Endothelial cell of umbilical vein (primary cell): ENCODE results near the gene MAFF. TPM values are rescaled to one million over a fixed set of nuclear protein-coding genes. Genes with fewer than 3 reads are reported as not detected.

Experiments
- BruUV-seq: library from RNA; stranded (reverse); fragments of 400-500 nt; replicated peaks from 2 replicates; lab custom pipeline; 2021; lab: Mats Ljungman, UMichigan
- CTCF ChIA-PET: fragments of 300-600, 350-600 bp; sonication (Branson Sonifier 250); formaldehyde crosslinking; loops from one replicate; lab custom pipeline; 2021; ENCODE audit warnings: antibody characterized with exemption, inconsistent platforms; lab: Charles Lee
- POLR2A ChIA-PET: fragments of 300-600, 350-600 bp; sonication (Branson Sonifier 250); formaldehyde crosslinking; loops from one replicate; lab custom pipeline; 2021; ENCODE audit warnings: antibody characterized with exemption, inconsistent platforms; lab: Charles Lee
- DNase-seq: peaks from one replicate; pipeline ENCODE4 v3.0.0-alpha.2; 2011; ENCODE audit warnings: low read depth, low spot score
- FAIRE-seq: peaks from 2 replicates; lab custom pipeline; 2011; peaks lifted over from hg19 to GRCh38; lab: Jason Lieb, UNC
- H2AFZ ChIP-seq: 2 replicates; pipeline ENCODE4 v1.6.0; 2012; ENCODE audit warnings: low read depth, low read length, control low read depth, inconsistent platforms
- H3K27ac ChIP-seq: 2 replicates; pipeline ENCODE4 v1.5.1; 2011; ENCODE audit warnings: low read depth, mild to moderate bottlenecking, control low read depth, low read length, moderate library complexity; ENCODE audit not compliant: insufficient read depth
- H3K27me3 ChIP-seq, 2 experiments: 2 replicates each; pipeline versions ENCODE4 v1.6.0 to v1.6.1; 2011; ENCODE audit warnings: low read length in 2 of 2, mixed read lengths in 1 of 2; ENCODE audit not compliant: control insufficient read depth in 2 of 2, insufficient read depth in 2 of 2
- H3K36me3 ChIP-seq, 2 experiments: 2 replicates in 1 of 2; 3 replicates in 1 of 2; pipeline ENCODE4 v1.5.1; 2011; ENCODE audit warnings: low read length in 2 of 2, mild to moderate bottlenecking in 1 of 2, moderate library complexity in 1 of 2; ENCODE audit not compliant: control insufficient read depth in 2 of 2, insufficient read depth in 2 of 2; ENCODE audit errors: extremely low read depth in 1 of 2
- H3K4me1 ChIP-seq: 3 replicates; pipeline ENCODE4 v1.5.1; 2011; ENCODE audit warnings: mild to moderate bottlenecking, low read length; ENCODE audit not compliant: control insufficient read depth, insufficient read depth; ENCODE audit errors: extremely low read depth
- H3K4me2 ChIP-seq: 2 replicates; pipeline ENCODE4 v1.6.1; 2011; ENCODE audit warnings: low read length, control low read depth, mixed read lengths; ENCODE audit not compliant: insufficient read depth
- H3K4me3 ChIP-seq, 3 experiments: fragments of 200-600 bp in 1 of 3; sonication (generic), shearing (Covaris generic) in 1 of 3; replicated peaks in 1 of 3; 2 replicates each; pipeline ENCODE4 v1.5.1; 2011 to 2016; ENCODE audit warnings: control low read depth in 3 of 3, low read length in 3 of 3, mild to moderate bottlenecking in 2 of 3, inconsistent platforms in 1 of 3, low read depth in 1 of 3, moderate library complexity in 1 of 3; ENCODE audit not compliant: insufficient read depth in 1 of 3
- H3K79me2 ChIP-seq: 2 replicates; pipeline ENCODE4 v1.6.0; 2012; ENCODE audit warnings: low read length, inconsistent platforms; ENCODE audit not compliant: control insufficient read depth, insufficient read depth
- H3K9ac ChIP-seq: replicated peaks from 2 replicates; pipeline ENCODE3; 2011; ENCODE audit warnings: low read length, control low read depth; ENCODE audit not compliant: insufficient read depth; ENCODE audit errors: extremely low read depth
- H3K9me1 ChIP-seq: replicated peaks from 3 replicates; pipeline ENCODE4 v1.6.0; 2011; ENCODE audit warnings: mild to moderate bottlenecking, low read length; ENCODE audit not compliant: control insufficient read depth, insufficient read depth; ENCODE audit errors: extremely low read depth
- H3K9me3 ChIP-seq: replicated peaks from 2 replicates; pipeline ENCODE4 v1.5.1; 2012; ENCODE audit warnings: low read length, inconsistent platforms; ENCODE audit not compliant: control insufficient read depth, insufficient read depth
- H4K20me1 ChIP-seq: replicated peaks from 2 replicates; pipeline ENCODE3; 2011; ENCODE audit warnings: mild to moderate bottlenecking, low read length; ENCODE audit not compliant: control insufficient read depth, insufficient read depth; ENCODE audit errors: extremely low read depth
- GATA2 ChIP-seq: IDR thresholded peaks from 2 replicates; pipeline ENCODE4 v1.7.0; 2011; ENCODE audit warnings: low read depth, mild to moderate bottlenecking, moderate library complexity, mixed read lengths, low read length; ENCODE audit not compliant: insufficient read length, insufficient read depth
- JUN ChIP-seq: IDR thresholded peaks from 2 replicates; pipeline ENCODE4 v1.6.1; 2011; ENCODE audit warnings: borderline replicate concordance, low read depth; ENCODE audit not compliant: insufficient read length, insufficient read depth
- POLR2A ChIP-seq: IDR thresholded peaks from 2 replicates; pipeline ENCODE4 v1.6.1; 2012; ENCODE audit warnings: low read depth, mild to moderate bottlenecking, control low read depth, low read length
- POLR2AphosphoS5 ChIP-seq: IDR thresholded peaks from 2 replicates; pipeline ENCODE4 v1.6.1; 2012; ENCODE audit warnings: low read depth, mild to moderate bottlenecking, control low read depth, low read length, moderate library complexity; ENCODE audit not compliant: insufficient read depth
- dilution Hi-C: fragments of 300-500 bp; cut with MboI; formaldehyde crosslinking; loops from one replicate; pipeline ENCODE4 v1.15.0; 2019; ENCODE audit warnings: low sequenced_read_pairs; ENCODE audit not compliant: extremely low pct_ligation_motif_present
- intact Hi-C: fragments of 100-400 bp; cut with micrococcal nuclease; formaldehyde crosslinking; loops from one replicate; pipeline ENCODE4 v1.10.0; 2022
- polyA plus RNA-seq, 4 experiments: library from polyadenylated mRNA; depleted of rRNA in 3 of 4; stranded (reverse) in 3 of 4; unstranded in 1 of 4; fragments of >200 nt; gene quantifications; 2 replicates each; pipeline versions ENCODE4 v1.2.1 to v1.2.3, GENCODE V29; 2011 to 2012; ENCODE audit warnings: missing spikeins in 1 of 4
- total RNA-seq: library from RNA; stranded (reverse); gene quantifications from 2 replicates; pipeline ENCODE4 v1.2.3, GENCODE V29; 2021
- TF ChIP-seq, protein P1 (sequence below), 2 donors: IDR thresholded peaks; 1 replicate in 1 of 2; 2 replicates in 1 of 2; pipeline ENCODE4 v1.5.1; 2011; ENCODE audit warnings: low read length in 2 of 2, mild to moderate bottlenecking in 2 of 2, moderate library complexity in 2 of 2, control low read depth in 1 of 2, inconsistent platforms in 1 of 2, low read depth in 1 of 2; ENCODE audit not compliant: insufficient read depth in 1 of 2; ENCODE audit errors: extremely low read depth in 1 of 2
- TF ChIP-seq, protein P2 (sequence below): IDR thresholded peaks from 2 replicates; pipeline ENCODE4 v1.6.1; 2011; ENCODE audit not compliant: insufficient read depth, insufficient read length

The MAFF gene
- total and polyA plus RNA-seq, 2 donors (not counting 3 experiments of a cell fraction or from before 2014, with no cell fraction given), result 29.0 to 61.2 TPM

DNA sequence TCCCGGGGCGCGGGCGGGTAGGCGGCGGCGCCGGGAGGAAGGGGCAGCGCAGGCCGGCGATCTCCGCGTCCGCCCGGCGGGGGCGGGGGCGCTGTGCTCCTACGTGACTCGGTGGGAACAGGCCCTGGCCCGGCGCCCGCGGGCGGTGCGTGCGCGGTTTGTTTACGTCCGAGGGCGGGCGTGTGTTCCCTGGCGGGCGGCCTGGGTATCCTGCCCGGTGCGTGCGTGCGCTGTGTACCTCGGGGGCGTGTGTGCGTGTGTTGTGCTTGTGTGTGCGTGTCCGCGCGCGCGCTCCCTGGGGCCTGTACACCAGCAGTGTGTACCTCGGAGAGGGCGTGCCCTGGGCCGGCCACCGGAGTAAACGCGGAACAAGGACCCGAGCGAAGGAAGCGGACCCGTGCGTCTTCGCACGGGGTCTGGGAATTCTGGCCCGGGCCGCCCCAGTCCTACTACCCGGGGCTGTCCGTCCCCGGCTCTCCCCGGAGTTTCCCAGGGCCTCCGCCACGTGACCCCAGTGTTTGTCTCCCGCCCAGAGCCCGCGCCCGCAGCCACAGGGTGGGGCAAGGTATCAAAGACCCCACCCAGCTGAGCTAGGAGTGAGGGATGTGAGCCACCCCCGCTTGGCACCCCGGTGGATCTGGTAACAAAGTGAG lies 769 bp downstream of the MAFF start:
- Histone ChIP-seq H3K4me2 (peak overlapping the region; percentile 69), H3K9ac (peak overlapping the region; percentile 98), H3K9me3 (no peaks in the 10 kb centered on the region), H3K9me1 (no peaks in the 10 kb centered on the region), H3K4me3 (peak overlapping the region; percentile 70 to 92 (median 87)), H2AFZ (no peak overlapping the region), H3K4me1 (peaks cover 24% of the 10 kb centered on the region), H3K27me3 (no peaks in the 10 kb centered on the region), H3K79me2 (peaks cover 52% of the 10 kb centered on the region), H3K36me3 (peaks cover 0 to 4% of the 10 kb centered on the region in 2 experiments), H3K27ac (peak overlapping the region; percentile 92), H4K20me1 (no peaks in the 10 kb centered on the region)
- POLR2A ChIA-PET, result interaction anchor here (1.0 to 2.0 kb wide), 6 partner anchors 10 to 88 kb away, joined by 3 to 8 read pairs (median 4); no protein-coding TSS in a partner anchor
- BruUV-seq, result TSS peak; percentile 68
- dilution Hi-C loops, result no loop called here
- CTCF ChIA-PET, result interaction anchor here (0.6 to 4.3 kb wide), 14 partner anchors 10 to 105 kb away, joined by 3 to 42 read pairs (median 6); no protein-coding TSS in a partner anchor
- peak; percentile 90 for DNase-seq
- no peak for FAIRE-seq
- TF ChIP-seq, protein P1, sequence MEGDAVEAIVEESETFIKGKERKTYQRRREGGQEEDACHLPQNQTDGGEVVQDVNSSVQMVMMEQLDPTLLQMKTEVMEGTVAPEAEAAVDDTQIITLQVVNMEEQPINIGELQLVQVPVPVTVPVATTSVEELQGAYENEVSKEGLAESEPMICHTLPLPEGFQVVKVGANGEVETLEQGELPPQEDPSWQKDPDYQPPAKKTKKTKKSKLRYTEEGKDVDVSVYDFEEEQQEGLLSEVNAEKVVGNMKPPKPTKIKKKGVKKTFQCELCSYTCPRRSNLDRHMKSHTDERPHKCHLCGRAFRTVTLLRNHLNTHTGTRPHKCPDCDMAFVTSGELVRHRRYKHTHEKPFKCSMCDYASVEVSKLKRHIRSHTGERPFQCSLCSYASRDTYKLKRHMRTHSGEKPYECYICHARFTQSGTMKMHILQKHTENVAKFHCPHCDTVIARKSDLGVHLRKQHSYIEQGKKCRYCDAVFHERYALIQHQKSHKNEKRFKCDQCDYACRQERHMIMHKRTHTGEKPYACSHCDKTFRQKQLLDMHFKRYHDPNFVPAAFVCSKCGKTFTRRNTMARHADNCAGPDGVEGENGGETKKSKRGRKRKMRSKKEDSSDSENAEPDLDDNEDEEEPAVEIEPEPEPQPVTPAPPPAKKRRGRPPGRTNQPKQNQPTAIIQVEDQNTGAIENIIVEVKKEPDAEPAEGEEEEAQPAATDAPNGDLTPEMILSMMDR (IDR thresholded peaks at IDR 0.05; ENCODE audit: extremely low read depth in 1 of 2, insufficient read depth in 1 of 2, low read depth in 1 of 2, low read length in 2 of 2), result peak in 1 of 2 donors; percentile 24
- peak; percentile 63 for TF ChIP-seq POLR2AphosphoS5
- TF ChIP-seq POLR2A, result no peak
- TF ChIP-seq GATA2, result no peak
- no peak for TF ChIP-seq JUN
- TF ChIP-seq, protein P2, sequence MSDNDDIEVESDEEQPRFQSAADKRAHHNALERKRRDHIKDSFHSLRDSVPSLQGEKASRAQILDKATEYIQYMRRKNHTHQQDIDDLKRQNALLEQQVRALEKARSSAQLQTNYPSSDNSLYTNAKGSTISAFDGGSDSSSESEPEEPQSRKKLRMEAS, result no peak
- intact Hi-C loops, result loop anchor here (1.0 kb wide), 2 partner anchors 26 kb away; no protein-coding TSS in a partner anchor
